ENCODE measurements around the gene TRAPPC2B. TPM values are rescaled to one million over a fixed set of nuclear protein-coding genes. Genes with fewer than 3 reads are reported as not detected.

TRAPPC2B gene
- total RNA-seq, 1 experiment from 2014 or later, result 11.7 TPM

DNA sequence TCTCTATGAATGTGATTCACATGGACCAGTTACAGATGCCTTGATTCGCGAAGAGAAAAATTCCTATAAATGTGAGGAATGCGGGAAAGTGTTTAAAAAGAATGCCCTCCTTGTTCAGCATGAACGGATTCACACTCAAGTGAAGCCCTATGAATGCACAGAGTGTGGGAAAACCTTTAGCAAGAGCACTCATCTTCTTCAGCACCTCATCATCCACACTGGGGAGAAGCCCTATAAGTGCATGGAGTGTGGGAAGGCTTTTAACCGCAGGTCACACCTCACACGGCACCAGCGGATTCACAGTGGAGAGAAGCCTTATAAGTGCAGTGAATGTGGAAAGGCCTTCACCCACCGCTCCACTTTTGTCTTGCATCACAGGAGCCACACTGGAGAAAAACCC, 35.4 kb upstream of the TRAPPC2B start:
- Mint-ChIP-seq H3K4me3 (ENCODE audit: low read depth, unreplicated experiment) (no peak overlapping the region), H3K27ac (ENCODE audit: unreplicated experiment) (no peak overlapping the region), H3K27me3 (ENCODE audit: unreplicated experiment) (no peaks in the 10 kb centered on the region), H3K4me1 (ENCODE audit: low read depth, unreplicated experiment) (no peaks in the 10 kb centered on the region), H3K9me3 (ENCODE audit: low read depth, unreplicated experiment) (peaks cover 3% of the 10 kb centered on the region), H3K36me3 (ENCODE audit: insufficient read depth, unreplicated experiment) (peaks cover 44% of the 10 kb centered on the region)
- no TSS peak for BruUV-seq (replicated peaks)
- DNase-seq, result no peak
- intact Hi-C loops (cut with micrococcal nuclease; ENCODE audit: unreplicated experiment), result no loop called here
- CTCF ChIA-PET, result no interaction called here
- no peak for TF ChIP-seq CTCF (IDR thresholded peaks at IDR 0.05; ENCODE audit: unreplicated experiment)

DNA sequence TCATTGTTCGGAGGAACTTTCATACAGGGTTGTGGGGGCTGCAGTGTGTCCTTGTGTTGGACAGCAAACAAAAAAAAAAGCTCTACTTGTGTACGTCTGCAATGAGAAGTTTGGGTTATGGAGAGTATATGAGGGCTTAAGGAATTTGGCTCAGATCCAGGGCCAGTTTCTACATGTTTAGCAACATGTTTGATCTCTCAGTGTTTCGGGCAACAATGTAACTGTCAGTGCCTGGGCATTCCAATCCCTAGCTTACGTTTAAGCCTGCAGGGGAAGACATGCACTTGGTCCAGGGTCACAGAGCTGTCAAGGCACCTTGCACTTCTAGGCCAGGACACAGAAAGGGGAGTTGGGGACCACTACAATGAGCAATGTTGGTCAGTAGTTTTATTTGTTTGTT, 29.2 kb upstream of the TRAPPC2B start:
- Mint-ChIP-seq H3K4me3 (ENCODE audit: low read depth, unreplicated experiment) (no peak overlapping the region), H3K27me3 (ENCODE audit: unreplicated experiment) (no peaks in the 10 kb centered on the region), H3K27ac (ENCODE audit: unreplicated experiment) (no peak overlapping the region), H3K4me1 (ENCODE audit: low read depth, unreplicated experiment) (no peaks in the 10 kb centered on the region), H3K36me3 (ENCODE audit: insufficient read depth, unreplicated experiment) (peaks cover 4% of the 10 kb centered on the region), H3K9me3 (ENCODE audit: low read depth, unreplicated experiment) (peaks cover 6% of the 10 kb centered on the region)
- no TSS peak for BruUV-seq (replicated peaks)
- intact Hi-C loops (cut with micrococcal nuclease; ENCODE audit: unreplicated experiment), result no loop called here
- CTCF ChIA-PET, result interaction anchor here (0.7 kb wide), 1 partner anchor 793 kb away, joined by 3 read pairs; no protein-coding TSS in a partner anchor
- no peak for TF ChIP-seq CTCF (IDR thresholded peaks at IDR 0.05; ENCODE audit: unreplicated experiment)
- no peak for DNase-seq

DNA sequence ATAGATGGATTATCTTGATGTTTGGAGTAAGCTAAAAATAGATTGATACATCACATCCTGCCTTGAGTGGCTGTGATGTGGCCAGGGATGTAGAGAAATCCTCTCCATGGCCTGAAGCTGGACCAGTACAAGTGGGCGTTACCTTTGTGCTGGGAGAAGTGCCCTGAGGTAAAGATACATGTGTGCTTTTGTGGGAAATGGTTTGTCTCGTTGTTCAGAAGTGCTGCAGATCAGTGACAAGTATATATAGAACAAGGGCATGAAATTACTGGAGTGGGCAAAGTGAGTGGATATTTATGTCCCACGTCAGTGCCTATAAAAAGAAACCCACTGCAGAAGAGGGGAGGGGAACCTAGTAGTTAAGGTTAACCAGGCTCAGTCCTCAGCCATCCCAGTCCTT, 24.5 kb upstream of the TRAPPC2B start:
- BruUV-seq (replicated peaks), result no TSS peak
- intact Hi-C loops (cut with micrococcal nuclease; ENCODE audit: unreplicated experiment), result no loop called here
- TF ChIP-seq CTCF (IDR thresholded peaks at IDR 0.05; ENCODE audit: unreplicated experiment), result no peak
- Mint-ChIP-seq H3K27me3 (ENCODE audit: unreplicated experiment) (no peaks in the 10 kb centered on the region), H3K9me3 (ENCODE audit: low read depth, unreplicated experiment) (peaks cover 15% of the 10 kb centered on the region), H3K36me3 (ENCODE audit: insufficient read depth, unreplicated experiment) (no peaks in the 10 kb centered on the region), H3K4me1 (ENCODE audit: low read depth, unreplicated experiment) (no peaks in the 10 kb centered on the region), H3K4me3 (ENCODE audit: low read depth, unreplicated experiment) (no peak overlapping the region), H3K27ac (ENCODE audit: unreplicated experiment) (no peak overlapping the region)
- no peak for DNase-seq
- CTCF ChIA-PET, result interaction anchor here (0.6 kb wide), 1 partner anchor 26 kb away, joined by 3 read pairs; no protein-coding TSS in a partner anchor

DNA sequence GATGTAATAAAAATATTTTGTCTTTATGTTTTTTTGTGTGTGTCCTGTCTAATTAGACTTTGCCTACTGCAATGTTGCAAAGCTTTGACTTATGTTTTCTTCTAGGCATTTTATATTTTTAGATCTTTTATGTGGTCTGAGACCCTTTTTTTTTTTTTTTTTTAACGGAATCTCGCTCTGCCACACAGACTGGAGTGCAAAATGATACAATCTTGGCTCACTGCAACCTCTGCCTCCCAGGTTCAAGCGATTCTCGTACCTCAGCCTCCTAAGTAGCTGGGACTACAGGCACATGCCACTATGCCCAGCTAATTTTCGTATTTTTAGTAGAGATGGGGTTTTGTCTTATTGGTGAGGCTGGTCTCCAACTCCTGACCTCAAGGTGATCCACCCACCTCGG, 20.8 kb upstream of the TRAPPC2B start:
- Mint-ChIP-seq H3K4me3 (ENCODE audit: low read depth, unreplicated experiment) (no peak overlapping the region), H3K4me1 (ENCODE audit: low read depth, unreplicated experiment) (no peaks in the 10 kb centered on the region), H3K27me3 (ENCODE audit: unreplicated experiment) (no peaks in the 10 kb centered on the region), H3K27ac (ENCODE audit: unreplicated experiment) (no peak overlapping the region), H3K9me3 (ENCODE audit: low read depth, unreplicated experiment) (peaks cover 15% of the 10 kb centered on the region), H3K36me3 (ENCODE audit: insufficient read depth, unreplicated experiment) (no peaks in the 10 kb centered on the region)
- intact Hi-C loops (cut with micrococcal nuclease; ENCODE audit: unreplicated experiment), result no loop called here
- CTCF ChIA-PET, result no interaction called here
- no peak for TF ChIP-seq CTCF (IDR thresholded peaks at IDR 0.05; ENCODE audit: unreplicated experiment)
- BruUV-seq (replicated peaks), result no TSS peak
- DNase-seq, result no peak

All from Calu3 (cell line).